Cortex of kidney (tissue), 1 donor: ENCODE results near the gene TNFRSF13B.

Experiments
- DNase-seq: peaks from one replicate; lab custom pipeline; 2025; lab: John Stamatoyannopoulos, UW

TNFRSF13B gene

DNA sequence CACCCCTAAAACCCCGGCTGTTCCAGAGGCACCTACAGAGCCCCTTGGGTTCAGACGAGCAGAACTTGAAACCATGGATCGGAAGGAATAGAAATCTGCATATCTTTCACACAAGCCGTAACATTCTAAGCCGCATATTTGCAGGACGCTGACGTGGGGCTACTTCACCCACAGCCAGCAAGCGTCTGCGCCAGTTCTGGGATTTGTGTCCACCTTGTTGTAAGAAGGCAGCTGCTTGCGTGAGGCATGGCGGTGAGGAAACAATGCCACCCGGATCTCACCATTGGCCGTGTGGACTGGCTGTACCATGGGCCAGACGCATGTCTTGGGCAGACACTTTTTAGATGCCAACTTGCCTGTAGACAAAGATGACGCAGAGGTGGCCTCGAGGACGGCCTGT is 34.5 kb downstream of the TNFRSF13B start:
- no peak for DNase-seq

DNA sequence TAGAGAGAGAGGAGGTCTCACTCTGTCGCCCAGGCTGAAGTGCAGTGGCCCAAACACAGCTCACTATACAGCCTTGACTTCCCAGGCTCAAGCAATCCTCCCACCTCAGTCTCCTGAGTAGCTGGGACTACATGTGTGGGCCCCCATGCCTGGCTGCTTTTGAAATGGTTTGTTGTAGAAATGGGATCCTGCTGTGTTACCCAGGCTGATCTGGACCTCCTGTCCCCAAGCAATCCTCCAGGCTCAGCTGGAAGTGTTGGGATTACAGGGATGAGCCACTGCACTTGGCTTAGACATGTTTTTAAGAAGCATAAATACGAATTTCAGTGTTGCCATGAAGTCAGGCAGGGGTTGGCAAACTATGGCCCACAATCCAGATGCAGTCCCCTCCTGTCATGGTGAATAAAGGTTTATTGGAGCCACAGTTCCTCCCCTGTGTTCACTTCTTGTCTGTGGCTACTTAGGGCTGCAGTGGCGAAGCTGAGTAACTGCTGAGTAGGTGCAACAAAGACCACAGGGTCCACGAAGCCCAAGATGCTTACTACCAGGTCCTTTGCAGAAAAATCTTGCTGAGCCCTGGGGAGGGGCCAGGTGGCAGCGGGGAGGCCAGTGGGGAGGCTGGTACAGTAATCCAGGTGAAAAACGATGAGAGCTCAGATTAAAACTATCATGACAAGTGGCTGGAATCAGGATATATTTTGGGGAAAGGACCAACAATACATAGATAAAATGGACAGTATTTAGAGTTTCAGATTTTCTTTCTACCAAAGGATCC is 35.2 kb downstream of the TNFRSF13B start:
- no peak for DNase-seq

DNA sequence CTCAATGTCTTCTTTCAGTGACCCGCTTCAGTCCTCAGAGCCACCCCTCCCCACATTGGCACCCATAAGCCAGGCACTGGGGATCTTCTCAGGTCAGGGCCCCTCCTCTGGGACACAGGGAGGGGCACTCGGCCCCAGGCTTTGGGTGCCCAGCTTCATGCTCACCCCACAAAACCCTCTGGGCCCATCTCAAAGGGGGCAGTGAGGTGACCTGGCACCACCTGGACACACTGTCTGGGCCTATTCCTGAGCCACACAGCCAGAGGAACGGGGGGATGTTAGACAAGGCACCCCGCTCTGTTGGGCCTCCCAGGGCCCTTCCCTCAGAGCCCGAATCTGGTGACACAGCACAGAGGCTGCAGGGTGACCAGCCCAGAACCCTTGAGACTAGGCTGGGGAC is 36.1 kb downstream of the TNFRSF13B start:
- DNase-seq = no peak

DNA sequence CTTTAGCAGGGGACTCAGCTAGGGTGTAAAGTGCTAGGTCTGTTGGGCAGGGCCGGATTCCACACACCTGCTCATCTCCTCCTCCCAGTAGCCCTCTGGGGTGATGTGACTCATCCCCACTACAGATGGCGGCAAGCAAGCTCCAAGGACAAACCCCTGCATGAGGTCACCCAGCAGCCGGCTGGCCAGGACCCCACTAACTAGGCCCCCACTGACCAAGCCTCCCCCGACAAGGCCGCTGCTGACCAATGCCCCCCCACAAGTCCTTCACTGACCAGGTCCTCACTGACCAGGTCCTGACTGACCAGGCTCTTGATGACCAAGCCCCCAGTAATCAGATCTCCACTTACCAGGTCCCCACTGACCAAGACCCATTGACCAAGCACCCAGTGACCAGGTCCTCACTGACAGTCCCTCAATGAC is 36.7 kb downstream of the TNFRSF13B start:
- no peak for DNase-seq

DNA sequence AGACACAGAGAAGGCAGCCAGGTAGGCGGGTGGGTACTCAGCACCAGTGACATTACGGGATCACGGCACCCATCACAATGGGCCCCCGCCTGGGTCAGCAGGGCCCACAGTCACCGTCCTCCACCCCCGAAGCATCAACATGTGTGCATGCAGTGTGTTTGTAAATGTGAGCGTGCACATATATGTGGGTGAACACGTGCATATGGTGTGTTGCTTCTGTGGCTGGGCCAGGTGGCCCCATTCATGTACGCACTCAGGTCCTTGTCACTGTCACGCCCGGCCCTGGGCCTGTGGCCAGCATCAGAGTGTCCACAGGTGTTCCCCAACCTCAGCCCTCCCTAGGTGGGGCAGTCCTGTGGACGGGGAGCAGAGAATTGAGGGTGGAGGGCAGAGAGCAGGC is 37.1 kb downstream of the TNFRSF13B start:
- DNase-seq = no peak

DNA sequence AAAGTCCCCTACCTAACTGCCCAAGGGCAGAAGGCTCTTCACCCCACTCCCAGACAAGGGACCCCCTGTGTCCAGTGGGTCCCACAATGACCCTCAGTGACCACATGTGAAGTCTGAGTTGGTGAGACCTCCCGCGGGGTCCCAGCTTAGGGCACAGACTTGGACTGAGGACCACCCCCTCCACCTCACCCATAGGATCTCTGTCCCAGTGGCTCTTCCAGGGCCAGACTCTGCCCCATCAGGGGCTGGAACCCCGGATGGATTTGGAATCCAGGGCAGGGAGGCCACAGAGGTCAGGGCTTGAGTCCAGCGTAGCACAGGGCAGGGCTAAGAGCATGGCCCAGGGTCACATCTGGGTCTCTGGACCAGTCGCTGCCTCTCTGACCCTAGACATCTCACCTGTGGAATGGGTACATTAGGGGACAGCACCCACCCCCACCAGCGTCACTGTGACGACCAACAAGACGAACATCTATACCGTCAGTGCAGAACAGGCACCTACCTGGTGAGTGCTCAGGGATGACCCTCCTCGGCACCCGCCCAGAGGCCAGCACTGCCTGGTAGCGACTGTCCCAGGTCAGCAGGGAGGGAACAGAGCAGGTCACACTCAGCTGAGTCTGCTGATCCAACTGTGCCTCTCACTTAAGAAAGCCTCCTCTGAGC is 37.7 kb downstream of the TNFRSF13B start:
- DNase-seq = no peak

DNA sequence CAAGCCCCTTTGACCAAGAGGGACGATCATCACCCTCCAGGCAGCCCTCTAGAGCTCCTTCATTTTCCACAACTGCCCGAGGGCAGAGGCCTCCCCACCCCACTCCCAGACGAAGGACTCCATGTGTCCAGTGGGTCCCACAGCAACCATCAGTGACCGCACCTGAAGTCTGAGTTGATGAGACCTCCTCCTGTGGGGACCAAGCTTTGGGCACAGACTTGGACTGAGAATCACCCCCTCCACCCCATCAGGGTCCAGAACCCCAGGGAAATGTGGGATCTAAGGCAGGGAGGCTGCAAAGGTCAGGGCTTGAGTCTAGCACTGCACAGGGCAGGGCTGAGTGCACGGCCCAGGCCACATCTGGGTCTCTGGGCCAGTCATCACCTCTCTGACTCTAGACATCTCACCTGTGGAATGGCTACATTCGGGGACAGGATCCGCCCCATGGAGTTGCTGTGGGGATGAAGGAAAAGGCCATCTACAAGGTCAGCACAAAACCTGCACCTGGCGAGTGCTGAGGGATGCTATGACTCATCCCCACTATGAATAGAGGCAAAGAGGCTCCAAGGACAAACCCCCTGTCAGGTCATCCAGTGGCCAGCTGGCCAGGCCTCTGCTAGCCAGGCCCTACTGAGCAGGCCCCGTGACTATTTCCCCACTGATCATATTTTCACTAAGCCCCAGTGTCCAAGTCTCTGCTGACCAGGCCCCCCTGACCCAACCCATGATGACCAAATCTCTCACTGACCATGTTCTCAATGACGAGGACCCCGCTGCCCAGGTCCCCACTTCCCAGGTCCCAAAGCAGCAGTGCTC is 38.4 kb downstream of the TNFRSF13B start:
- no peak for DNase-seq

DNA sequence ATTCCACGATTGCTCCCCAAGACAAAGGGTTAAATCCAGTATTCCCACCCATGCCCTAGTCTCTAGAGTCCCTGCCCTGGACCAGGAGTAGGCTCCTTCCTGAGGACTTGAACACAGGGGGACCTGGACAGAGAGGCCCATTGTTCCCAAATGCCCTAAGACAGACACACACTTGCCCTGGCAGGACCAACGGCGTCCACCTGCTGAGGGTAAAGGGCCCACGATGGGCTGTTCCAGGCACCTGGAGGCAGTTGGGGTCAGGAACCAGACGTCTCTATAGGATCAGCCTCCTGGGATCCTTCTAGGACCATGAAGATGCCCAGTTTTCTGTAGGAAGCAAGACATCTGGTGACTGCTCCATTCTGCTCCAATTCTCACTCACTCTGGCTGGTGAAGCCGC is 39.3 kb downstream of the TNFRSF13B start:
- no peak for DNase-seq

DNA sequence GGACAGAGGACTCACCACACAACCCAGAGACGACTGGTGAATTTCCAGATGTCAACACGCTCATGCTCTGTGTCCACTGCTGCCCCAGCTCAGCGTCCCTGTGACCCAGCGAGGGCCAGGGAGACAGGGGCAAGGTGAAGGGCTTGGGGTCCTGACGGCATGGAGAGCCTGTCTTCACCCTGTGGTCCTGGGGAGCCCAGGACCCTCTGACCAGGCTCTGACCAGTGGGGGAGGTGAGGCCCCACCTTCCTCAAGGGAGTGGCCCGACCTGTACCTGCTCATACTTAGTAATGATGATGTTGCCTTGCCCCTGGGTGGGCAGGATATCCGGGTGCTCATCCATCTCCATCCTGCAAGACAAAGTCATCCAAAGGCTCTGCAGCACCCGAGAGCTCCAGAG is 39.8 kb downstream of the TNFRSF13B start:
- DNase-seq = no peak

DNA sequence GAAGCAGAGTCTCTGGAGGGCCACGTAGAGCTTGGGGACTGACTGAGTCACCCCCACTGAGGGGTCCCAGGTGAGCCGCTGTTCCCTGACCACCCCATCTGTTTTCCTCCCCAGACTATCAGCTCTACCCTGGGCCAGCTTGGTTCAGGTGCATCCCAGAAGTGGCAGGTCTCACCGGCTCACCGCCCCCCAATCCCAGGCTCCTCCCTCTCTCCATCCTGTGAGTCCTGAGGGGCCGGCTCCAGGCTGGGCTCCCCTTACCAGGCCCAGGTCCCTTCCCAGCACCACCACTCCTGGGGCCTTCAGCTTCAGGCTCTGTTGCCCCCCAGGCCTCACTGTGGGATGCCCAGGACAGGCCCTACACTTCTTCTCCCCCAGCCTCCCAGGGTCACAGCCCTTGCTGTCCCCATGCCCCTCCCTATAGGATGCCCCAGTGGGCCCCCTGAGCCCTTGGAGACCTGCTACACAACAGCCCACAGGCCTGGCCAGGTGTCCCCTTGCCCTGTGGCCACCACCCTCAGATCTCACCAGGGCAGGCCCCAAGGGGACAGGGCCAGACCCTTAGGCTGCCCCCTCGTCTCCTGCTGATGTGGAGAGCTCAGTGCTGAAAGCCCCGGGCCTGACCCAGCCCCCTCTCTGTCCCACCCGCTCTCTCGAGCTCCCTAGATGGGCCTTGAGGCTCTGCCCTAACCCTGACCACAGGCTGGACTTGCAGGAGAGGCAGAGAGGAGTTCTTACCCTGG is 40.4 kb downstream of the TNFRSF13B start:
- no peak for DNase-seq

DNA sequence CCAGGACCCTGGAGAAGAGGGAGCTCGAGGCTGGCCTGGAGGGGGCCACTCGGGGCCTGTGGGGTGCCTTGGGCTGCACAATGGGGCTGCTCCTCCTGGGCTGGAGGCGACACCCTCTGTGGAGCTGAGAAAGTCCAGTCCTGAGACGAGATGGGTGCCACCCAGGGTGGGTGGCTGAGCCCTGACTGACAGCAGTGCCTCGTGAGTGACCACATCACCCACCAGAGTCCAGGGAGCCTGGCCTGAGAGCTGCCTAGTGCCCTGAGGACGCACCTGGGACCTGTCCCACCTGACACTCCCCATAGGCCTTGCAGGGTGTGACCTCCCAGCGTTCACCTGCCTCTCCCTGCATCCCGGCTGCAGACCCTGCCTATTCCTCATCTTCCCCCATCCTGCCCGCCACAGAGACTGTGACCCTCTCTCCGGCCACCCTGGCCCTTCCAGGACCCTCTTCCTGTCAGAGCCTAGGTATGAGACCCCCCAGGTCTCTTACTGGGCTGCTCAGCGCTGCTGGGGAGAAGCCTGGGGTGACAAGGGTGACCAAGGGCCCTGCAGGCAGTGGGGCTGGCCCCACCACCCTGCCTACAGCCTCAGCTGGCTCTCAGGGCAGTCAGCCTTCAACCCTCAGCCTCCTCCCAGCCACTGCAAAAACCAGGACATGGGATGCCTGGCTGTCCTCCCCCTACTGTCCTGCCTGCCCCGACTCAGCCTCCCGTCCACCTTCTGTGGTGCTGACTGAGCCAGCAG is 41.2 kb downstream of the TNFRSF13B start:
- no peak for DNase-seq

DNA sequence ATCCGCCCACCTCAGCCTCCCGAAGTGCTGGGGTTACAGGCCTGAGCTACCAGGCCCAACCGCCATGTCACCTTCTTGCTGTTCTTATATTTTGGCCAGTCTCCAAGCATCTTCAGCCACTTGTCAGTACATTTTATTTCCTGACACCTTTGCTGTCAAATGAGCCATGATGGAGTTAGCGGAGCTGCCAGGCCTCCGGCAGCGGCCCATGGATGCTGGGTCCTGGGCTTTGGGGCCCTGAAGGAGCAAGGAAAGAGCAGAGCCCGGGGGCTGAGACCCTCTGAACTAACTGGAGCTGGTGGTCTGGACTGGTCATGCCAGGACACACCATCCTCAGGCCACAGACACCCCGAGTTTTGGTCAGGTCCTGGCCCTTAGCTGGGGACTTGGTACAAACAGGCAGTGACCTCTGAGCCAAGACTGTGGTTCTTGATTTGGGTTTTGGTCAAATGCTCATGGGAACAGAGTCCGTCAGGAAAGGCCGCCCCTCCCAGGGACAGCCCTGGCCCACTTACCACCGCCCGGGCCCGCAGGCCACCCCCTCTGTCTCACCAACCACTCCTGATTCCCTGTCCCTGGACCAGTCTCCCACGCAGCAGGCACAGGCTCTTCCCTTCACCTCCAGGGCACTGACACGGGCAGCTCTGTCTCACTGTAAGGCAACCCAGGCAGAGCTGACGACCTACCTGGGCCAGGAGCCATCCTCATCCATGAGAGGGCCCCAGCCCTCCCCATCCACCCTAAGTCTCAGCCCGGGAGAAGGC is 42.0 kb downstream of the TNFRSF13B start:
- no peak for DNase-seq

DNA sequence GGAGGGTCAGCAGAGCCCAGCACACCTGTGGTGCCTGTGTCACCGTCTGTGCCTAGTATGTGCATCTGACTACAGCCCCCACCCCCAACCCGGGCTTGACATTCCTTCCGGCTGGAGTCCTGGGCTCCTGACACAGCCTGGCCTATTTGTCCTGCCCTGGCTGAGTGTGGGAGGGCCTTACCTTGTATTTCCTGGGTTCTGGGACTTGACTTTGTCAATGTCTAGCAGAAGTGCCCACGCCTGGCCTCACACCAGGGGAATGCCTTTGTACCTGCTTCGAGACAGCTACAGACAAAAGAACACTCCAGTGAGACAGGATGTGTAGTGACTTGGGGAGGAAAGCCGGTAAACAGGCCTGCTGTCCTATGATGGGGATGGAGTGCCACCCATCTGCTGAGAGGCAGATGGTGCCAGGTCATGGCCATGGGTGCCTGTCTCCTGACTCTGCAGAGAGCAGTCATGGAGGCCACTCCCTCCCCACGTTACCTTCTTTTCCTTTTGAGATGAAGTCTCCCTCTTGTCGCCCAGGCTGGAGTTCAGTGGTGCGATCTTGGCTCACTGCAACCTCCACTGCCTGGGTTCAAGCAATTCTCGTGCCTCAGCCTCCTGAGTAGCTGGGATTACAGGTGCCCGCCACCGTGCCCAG is 42.8 kb downstream of the TNFRSF13B start:
- DNase-seq = no peak

DNA sequence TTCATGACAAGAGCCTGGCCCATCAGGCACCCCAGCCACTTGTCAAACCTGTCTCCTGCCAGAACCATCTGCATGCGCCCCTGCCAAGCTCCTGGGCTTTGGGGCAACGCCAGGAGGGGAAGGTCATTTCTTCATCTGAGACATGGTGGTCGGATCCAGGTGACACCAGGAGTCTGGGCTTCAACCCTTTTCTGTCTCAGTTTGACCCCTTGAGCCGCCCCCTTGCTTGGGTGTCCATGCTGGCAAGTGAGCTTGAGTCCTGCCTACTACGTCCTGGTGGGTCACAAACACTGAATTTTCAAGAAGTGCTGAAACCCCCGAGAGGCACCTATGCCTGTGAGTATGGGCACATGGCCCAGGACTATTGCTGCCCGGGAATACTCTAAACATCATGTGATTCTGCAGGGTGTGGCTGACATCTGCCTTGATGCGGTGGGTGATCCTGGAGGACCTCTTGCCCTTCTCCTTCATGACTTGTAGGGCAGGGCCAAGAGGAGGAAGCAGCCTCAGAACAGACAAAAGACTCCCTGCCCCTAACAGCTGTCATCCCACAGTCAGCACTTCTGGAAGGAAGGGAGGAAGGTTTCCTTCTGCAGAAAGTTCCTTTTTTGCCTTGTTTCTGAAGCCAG is 43.4 kb downstream of the TNFRSF13B start:
- DNase-seq = no peak

DNA sequence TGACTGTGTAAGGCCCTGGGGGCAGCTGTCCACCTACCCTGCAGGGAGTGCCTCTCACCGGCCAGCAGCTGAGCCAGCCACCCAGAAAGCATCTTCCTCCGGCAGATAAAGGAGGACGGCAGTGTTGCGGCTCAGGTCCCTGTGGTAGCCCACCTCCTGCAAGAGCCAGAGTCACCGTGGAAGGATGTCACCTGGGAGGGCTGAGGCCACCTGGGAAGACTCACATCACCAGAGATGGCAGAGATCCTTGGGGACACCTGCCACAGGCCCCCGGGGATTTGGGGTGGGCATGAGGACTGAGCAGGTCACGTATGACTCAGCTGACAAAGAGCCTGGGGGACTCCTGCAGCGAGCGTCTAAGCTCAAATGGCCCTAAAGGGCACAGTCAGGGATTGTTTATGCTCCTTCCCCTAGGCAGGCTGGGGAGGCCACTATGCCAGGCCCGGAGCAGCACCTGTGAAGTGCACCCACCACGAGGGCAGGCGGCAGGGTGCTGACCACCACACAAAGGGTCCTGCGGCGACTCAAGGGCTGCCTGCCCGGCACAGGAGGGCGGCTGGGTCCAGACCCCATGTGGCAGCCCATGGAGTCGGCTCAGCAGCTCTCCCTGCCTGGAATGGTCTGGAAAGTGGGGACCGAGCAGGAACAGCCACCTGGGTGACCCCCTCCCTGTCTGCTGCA is 44.1 kb downstream of the TNFRSF13B start:
- DNase-seq = no peak

DNA sequence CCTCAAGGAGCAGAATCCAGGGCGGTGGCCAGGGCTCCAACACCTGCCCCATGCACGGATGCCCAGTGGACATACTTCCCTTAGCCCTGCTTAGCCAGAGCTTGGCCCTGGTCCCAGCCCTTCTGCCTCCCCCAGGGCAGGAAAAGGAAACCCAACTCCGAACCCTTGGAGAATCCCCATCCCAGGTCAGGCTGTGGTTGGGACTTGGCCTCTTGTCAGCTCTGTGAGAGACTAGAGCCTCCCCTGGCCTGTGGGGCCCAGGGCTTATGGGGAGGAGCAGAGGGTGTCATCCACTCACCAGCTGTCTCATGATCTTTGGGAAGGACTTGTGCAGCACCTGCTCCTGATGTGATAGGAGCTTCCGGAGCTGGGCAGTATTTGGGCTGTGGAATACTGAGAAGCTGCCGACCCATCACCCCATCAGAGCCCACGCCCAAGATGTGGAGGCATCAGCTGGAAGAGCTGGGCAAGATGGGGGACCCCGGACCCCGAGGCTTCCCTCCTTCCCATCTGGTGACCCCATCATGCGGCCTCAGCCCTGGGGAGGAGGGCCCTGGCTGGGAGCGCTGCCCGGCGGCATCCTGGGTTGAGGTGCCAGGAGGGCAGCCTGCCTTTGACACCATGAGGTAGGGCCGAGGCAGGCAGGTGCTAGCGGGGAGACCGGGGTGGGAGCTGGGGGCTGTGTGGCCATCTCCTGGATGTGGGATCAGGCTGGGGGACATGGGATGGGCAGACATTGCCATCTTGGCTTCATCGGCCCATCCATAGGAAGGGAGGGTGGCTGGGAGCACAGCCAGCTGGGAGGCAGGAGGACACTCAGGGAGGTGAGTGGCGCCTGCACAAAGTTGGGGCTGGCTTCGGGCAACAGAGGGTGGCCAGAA is 45.1 kb downstream of the TNFRSF13B start:
- no peak for DNase-seq

DNA sequence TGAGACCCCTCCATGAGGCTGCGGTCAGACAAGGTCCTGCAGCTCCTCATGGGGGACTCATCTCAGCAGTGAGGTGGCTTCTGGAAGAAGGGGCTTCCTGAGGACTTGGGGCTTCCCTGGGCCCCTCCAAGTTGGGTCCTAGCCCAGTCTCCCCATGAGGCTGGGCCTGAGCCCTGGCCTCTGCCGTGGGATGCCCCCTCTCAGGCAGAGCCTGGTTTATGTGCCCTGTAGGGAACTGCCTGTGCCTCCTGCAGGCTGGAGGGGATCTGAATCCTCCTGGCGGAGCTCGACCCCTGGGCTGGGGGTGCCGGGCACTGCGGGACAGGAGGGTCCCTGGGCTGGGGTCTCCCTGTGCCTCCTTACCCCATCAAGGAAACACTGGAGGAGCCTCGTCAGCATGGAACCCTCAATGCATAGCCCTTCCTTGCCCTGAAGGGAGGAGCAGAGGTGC is 45.8 kb downstream of the TNFRSF13B start:
- DNase-seq = no peak

DNA sequence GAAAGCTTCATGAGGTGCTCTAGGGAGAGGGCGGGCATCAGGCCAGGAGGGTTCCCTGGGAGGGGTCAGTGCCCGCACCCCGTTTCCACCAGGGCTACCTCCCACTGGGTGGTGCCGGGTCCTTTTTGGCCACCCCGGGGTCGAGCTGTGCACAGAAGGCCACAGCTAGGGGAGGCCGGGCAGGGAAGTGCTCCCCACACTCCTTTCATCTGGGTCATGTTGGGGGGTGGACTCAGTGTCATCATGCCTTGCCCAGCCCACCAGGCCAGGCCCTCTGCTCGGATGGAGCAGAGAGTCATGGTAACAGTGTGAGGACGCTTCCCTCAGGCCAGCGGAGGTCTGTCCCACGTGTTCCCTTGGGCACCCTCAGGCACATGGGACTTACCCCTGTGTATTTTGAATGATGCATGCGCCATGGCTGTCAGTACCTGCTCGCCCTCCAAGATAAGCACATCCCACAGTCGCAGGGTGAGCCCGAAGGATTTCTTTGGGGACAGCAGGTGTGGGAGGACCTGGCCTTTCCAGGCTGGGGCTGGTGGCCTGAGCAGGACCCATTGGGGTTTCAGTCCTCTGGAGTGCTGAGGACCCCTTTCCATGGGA is 46.4 kb downstream of the TNFRSF13B start:
- no peak for DNase-seq
